Stimulated activated CD4-positive, alpha-beta T cell treated with anti-CD3 and anti-CD28 coated beads, Interleukin-2, amount 100 ng/mL, for 48 hours (primary cell): ENCODE measurements around the gene GORAB.
A peak's percentile ranks its signal among the peaks of the same experiment; 100 is the strongest.

Experiments
- DNase-seq, 2 donors: peaks; one replicate each; pipeline ENCODE4 v3.0.0-alpha.2; 2020

The GORAB gene, protein sequence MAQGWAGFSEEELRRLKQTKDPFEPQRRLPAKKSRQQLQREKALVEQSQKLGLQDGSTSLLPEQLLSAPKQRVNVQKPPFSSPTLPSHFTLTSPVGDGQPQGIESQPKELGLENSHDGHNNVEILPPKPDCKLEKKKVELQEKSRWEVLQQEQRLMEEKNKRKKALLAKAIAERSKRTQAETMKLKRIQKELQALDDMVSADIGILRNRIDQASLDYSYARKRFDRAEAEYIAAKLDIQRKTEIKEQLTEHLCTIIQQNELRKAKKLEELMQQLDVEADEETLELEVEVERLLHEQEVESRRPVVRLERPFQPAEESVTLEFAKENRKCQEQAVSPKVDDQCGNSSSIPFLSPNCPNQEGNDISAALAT

DNA sequence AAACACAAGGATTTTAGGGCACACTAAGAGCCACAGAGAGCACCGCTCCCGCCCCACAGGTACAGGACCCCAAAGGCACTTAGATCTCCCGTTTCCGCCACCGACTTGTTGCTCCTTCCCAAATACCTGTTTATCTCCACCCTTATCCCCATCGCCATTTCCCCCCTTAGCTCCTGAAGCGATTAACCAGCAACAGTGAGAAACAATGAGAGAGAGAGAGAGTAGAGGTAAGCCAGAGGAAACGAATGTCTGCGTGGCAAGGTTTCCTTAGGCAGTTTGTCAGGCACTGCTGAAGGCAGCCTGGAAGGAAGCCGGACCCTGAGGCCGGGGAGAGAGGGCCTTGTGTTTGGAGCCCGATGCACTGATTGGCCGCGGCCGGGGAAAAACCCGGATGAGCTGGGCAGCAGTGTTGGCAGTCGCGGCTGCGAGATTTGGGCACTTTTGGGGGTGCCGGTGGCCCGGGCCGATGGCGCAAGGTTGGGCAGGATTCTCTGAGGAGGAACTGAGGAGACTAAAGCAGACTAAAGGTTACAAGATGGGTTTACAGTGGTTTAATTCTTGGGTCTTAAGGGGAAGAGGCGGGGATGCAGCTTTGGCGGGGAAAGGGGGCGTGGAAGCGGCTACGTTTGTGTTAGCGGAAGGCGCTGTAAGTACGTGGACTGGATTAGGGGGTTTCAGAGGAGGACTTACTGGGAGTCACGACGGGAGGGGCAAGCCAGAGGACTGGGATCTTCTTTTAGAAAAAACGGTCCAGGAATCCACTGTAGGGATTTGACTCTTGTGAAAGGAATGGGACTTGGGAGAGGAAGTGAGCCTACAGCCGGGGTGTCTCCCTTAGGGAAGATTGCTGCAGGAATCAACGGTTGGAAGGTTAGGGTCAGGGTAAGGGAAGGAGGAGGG lies at the start of gene GORAB:
GORAB (plus strand) TSS at position 409 of the 900 bp plus-strand sequence; CDS start at position 467, 58 bp downstream.
- peak; percentile 77 to 80 for DNase-seq

DNA sequence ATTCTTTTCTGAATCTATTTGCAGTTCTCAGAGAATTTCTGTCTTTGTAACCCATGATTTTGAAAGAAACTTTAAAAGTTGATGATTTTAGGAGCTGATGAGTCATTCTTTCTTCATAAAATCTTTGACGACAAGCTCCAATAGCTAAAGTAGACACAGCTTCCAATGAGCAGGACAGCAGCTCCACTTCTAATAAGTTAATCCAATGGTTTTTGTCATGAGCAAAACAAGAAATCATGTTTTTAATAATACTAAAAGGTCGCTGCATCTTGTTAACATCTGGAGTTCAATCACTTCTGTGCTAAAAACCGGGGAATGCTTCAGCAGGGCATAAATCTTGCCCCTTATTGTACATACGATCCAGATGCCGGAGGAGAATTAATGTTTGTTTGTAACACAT lies 48.9 kb upstream of the GORAB start:
- DNase-seq: no peak

DNA sequence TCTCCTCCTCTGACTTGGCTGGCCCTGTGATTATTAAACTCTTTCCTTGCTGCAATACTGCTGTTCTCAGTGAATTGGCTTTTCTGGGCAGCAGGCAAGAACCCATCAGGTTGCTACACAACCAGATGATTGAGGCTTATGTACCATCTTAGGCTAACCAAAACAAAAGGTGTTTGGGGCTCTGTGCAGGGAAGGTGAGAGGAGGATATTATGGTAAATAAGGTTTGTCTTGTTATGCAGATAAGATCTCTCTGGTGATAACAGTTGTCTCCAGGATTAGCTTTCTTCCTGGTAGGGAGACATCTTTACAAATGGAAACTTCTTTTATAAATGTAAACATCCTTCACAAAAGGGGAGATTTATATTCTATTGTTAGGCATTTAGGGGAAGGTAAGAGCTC lies 44.5 kb upstream of the GORAB start:
- no peak for DNase-seq

DNA sequence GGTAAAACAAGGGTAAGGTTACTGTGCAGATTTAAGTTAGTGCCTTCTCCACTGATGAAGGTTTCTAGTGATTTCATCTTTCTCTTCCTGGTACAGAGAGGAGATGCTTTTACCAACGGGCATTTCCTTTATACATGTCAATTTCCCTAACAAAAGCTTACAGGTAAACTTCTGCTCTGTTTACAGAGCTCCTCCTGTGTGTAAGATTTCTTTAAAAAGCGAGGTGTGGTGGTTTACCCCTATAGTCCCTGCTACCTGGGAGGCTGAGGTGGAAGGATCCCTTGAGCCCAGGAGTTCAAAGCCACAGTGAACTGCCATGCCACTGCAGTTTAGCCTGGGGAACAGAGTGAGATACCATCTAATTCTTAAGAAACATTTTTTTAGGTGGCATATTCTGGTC lies 40.7 kb upstream of the GORAB start:
- DNase-seq: no peak

DNA sequence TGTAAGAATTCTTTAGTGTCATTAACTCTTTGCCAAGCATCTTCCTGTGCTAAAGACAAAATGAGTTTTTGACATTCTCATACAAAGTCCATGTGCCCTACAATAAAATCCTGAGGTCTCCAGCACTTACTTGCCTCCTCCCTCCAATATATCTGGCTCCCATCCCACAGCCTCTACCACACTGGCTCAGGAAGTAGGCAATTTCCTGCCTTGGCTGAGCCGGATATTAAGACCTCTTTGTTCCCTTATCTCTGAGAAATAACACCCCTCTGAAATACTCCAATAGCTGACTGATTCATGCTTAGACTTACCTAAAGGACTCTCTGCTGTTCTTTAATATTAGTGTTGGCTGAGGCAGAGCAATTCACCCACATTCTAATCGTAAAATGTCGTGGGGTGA lies 37.6 kb upstream of the GORAB start:
- DNase-seq: no peak

DNA sequence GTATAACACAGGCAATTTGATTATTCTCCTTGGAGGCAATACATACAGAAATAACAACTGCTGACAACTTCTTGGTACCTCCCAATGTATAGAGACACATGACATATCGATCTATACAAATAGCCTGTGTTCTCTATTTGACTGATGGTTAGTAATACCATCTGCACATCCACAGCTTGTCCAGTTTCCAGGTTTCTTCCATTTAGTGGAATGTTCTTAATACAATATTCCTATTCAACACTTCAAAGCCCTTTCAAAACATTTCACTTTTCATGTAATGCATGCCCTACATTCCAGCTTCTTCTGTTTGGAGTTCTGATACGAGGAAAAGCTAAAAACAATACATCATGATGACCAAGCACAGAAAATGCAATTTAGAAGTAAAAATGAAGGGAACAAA lies 37.0 kb upstream of the GORAB start:
- no peak for DNase-seq

DNA sequence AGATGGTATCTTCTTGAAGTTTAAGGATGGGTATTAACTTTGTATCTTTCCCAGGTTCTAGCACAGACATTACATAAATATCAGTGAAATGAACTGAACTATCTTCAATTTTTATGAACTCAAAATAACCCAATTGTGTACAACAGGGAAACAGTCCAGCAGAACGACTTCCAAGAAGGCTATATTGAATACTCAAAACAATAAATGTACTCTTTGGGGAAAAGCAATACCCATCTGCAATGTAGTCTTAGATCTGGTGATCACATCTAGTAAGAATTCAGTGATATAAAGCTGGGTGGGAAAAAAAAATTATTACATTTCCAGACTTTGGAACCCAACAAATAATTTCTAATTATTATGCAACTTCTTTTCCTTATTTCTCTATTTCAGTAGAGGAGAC lies 33.1 kb upstream of the GORAB start:
- no peak for DNase-seq

DNA sequence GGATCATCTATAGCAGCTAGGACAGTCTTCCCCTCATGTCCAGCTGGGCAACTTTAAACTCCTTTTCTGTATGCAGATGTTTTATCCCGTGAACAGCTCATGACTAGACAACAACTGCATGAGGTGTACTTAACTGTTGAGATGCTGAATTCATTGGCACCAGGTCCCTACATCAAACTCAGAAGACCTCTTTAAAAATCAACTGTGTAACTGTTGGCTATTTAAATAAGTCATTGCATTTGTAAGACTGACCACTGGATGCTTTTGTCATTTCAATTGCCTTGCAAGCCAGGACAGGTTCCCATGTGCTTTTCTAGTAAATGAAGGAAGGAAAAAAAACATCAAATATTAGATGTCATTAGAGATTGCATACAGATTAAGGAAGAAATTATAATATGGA lies 28.3 kb upstream of the GORAB start:
- no peak for DNase-seq

DNA sequence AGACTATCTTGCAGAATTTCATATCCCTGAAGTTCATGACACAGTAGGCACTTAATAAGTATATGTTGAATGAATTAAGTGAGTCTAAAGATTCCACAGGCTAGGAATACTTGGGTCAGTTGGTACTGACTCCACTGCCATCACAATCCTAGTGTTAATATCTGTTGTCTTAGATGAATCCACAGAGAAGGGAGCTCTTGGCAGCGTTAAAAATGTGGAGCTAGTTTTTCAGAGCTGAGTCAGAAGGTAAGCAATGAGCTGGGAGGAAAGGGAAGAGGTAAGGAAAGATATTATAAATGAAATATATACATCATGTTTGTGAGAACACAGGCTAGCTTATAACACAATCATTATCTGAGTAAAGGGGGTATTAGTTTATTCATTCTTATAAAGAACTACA lies 21.8 kb upstream of the GORAB start:
- DNase-seq: no peak

DNA sequence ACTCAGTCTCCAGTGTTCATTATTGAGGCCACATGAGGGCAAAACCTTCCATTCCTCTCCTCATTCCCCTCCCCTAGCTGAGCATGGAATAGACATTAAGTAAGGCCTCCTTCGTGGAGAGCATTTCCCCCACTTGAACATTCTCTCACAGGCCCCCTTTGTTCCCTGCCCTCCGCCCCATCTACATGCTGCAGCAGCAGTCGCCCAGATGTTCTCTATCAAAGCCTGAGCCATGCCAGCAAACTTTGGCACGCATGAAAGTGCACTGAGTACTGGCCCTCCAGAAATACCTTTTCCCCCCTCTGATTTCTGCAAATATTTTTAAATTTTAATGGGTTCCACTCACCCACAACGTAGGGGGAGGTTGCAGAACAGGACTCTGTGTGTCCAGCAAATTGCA lies 20.9 kb upstream of the GORAB start:
- DNase-seq: no peak

DNA sequence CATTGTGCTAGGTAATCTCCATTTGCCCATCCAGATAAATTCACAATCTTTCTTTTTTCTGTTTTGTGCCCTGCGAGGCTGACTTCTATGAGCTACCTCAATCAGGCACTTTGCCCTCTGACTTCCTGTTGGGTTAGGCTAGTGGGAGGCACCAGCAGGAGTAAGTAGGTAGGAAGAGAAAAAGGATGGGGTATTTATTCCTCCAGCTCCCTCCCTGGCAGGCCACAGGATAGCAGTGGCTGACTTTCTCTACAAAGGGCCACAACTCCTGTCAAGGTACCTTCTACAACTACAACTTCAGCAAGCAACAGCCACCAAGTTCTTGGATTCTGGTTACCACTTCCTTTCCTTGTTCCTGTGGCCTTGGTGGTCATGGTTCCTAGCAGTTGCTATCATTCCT lies 18.8 kb upstream of the GORAB start:
- no peak for DNase-seq

DNA sequence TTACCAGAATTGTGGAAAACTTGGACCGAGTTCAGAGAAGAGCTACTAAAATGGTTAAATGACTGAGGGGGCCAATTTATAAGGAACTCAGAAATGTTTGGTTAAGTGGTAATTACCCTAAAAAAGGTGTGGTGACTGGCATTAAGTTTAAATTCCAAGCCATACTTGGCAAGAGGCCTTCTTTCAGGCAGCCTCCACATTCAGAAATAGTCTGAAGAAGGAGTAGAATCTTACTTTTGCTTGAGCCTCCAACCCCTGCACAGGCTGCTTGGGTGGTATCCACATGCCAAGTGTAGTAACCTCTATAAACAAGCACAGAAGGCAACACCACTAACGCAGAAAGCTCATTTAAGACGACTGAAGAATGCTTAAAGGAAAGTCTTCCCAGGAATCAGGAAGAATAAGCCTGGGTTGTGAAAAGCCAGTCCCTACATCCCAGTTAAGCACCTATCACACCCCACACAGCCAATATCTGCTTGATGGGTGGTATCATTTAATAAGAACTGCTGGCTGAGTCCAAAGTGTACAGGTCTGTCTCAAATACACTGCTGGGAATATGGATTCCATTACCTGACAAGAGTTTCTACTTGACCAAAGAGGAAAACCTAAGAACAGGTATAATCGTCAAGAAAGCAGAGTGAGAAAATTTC lies 13.7 kb upstream of the GORAB start:
- DNase-seq: no peak

DNA sequence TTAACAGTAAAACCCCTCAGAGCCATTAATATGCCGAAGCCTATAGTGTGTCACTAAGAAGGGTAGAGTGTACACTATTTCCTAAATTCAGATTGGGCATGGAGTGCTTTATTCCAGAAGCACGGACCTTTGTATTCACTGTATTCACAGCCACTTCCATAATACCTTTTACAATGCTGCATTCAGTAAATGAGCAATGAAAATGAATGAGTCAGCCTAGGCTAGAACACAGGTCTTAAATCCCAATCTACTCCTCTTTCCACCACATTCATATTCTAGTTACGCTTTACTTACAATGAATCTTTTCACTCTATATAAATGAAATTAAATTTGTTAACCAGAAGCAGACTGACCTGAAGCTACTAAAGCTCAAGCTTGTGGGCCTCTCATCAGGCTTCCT lies 13.0 kb upstream of the GORAB start:
- DNase-seq: no peak

DNA sequence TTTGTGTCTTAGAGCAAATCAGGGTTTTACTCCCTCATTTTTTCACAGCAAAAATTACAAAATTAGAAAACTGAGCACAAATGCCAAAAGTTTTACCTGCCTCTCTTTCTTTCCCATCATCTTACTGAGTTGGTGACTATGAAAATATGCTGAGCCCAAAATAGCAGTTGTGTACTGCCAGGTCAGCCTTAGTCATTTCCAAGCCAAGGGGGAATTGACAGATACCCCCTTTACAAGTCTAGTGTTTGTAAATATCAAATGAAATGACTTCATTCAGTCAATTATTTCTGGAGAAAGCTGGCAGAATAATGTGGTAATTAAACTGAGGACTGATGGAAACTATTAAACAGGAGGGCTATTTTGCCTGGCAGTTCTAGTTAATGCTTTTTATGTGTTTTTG lies 11.4 kb upstream of the GORAB start:
- no peak for DNase-seq

DNA sequence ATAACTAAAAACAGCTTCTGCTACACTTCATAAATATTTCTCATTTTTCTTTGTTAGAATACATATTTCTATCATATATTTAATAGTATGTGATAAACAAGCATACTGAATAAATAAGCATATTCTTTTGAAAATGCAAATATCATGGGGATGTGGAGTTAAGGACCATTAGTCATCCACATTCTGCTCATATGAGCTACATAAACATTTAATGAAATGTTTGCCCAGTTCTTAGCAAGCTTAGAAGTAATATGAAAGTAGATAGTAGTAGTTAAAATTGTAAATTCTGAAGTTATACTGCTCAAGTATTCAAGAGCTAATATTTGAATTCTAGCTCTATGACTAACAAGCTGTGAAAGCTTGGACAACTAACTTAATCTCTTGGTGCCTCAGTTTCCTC lies 10.1 kb upstream of the GORAB start:
- DNase-seq: no peak

DNA sequence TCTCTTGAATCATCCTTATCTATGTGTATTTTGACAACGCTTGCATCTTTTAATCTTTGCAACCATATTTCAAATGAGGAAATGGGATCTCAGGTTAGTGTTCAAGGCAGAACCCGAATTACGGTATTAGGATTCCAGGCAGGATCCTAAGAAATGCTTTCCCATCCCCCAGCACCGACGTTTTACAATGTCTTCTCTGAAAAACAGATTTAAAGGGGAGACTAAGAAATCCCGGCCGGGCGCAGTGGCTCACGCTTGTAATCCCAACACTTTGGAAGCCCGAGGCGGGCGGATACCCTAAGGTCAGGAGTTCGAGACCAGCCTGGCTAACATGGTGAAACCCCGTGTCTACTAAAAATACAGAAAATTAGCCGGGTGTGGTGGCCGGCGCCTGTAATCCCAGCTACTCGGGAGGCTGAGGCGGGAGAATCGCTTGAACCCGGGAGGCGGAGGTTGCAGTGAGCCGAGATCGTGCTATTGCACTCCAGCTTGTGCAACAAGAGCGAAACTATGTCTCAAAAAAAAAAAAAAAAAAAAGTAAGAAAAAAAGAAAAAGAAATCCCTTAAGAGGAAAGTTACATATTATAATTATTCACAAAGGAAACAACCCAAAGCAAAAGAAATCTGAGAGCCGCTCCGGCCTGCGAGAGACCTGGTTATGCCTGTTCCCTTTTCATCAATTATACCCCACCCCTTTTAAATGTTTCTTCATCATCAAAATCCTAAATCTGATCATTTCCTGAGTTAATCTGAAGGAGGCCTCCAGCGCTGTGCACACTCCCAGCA lies 801 bp upstream of the GORAB start:
- no peak for DNase-seq

DNA sequence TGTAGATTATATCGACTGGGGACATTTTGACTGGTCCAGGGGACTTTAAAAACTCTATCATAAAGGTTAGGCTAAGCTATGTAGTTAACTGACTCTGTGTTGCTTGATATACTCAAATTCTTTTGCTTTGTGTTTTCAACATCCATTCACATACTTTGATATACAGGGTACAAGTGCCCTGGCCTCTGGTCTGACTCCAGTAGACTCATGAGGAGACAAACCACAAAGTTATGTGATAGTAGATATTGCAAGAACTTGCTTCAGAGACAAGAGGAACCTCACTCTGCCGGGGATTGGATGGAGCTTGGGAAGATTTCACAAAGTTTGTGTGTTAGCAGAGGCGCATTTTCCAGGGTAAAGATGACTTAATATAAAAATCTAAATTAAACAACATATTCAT lies 1.3 kb downstream of the GORAB start:
- no peak for DNase-seq

DNA sequence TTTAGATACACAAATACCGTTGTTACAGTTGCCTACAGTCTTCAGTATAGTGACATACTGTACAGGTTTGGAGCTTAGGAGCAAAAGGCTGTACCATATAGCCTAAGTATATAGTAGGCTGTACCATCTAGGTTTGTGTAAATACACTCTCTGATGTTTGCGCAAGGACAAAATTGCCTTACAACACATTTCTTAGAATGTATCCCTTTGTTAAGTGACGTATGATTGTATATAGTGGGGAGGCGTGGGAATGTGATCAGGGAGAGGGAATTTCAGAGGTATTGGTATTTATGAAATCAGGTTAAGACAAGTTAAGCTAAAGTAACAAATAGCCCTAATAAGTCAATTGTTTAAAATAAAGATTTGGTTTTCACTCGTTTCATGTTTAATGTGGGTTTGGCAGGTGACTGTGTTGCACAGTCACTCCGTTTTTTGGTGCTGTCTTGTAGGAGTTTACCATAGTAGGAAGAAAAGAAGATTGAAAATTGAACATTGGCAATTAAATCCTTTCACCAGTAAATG lies 2.7 kb downstream of the GORAB start:
- DNase-seq: no peak

DNA sequence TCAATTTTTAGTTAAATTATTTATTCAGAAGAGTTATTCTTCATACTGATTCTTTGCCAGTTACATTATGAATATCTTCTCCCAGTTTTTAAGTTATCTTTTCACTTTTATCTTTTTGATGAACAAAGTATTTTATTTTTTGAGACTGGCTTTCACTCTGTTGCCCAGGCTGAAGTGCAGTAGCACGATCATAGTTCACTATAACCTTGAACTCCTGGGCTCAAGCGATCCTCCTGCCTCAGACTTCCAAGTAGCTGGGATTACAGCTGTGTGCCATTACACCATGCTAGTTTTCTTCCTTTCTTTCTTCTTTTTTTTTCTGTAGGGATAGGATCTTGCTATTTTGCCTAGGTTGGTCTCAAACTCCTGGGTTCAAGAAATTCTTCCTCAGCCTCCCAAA lies 3.5 kb downstream of the GORAB start:
- no peak for DNase-seq

DNA sequence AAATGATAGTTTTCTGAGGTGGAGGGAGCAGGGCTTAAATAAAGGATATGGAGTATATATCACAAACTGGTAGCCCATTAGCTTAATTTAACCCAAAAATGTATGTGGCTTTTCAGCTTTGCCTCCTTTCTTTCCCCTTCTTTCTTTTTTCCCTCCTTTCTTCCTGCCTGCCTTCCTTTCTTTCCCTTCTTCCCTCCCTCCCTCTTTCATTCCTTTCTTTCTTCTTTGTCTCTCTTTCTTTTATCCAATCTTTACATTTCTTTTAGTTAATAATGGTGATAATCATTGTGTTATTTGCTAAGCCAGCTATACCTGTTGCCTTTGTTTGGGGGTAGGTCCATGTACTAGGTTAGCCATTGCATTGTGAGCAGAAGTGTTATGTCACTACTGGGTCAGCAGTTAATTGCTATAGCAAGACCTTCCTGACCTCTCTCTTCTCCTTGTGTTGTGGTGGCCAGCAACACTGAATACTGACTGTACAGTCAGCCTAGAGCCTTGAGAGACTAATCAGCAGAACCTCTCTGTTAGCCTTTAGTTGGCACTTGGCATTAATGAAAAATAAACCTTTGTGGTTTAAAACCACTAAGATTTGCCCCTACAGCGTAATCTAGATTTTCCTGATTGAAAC lies 5.1 kb downstream of the GORAB start:
- DNase-seq: no peak

DNA sequence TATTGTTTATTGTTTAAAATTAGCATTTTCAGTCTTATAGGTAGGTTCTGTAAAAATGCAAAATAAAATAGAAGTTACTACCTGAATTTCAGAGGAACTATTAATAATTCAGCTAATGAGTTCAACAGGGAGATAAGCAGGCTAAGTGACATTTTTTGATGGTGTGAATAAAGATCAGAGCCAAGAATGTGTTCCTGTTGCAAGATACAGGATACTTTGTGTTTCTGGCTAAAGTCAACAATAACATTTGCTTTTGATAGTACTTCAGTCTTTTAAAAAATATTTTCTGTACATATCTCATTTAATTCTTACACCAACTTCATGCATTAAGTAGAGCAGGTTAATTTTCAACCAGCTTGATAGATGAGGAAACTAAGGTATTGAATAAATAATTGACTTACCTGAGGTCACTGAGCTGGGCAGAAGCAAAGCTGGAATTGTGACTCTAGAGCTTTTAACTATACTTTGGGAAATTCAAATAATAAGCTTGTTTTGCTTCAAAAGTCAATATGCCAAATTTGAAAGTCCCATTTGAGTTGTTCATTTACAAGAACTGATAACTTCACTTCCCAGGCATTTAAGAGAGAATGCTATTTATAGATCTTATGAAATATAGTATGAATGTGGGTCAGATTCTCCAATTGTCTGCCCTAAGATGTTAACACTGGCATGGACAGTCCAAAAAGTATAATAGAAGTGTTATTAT lies 6.0 kb downstream of the GORAB start:
- no peak for DNase-seq

DNA sequence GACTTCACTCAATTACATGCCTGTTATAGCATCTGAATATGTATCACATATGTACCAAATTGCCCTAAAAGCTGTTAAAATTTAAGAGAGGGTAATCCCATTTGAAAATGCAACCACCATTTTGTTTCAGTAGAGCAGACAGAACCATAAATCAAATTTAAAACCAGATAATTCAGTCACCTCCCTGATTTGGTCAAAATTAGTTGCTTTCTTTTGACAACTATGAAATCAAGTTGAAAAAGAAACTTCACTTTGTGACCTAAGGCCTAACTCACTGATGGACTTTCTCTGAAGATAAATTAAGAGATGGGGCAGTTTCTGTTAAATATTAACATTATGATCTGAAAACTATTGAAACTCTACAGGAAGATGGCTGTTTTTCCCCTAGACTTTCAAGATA lies 6.7 kb downstream of the GORAB start:
- DNase-seq: no peak
